Measurements from ENCODE around the gene DMBX1. TPM values are rescaled to one million over a fixed set of nuclear protein-coding genes. Genes with fewer than 3 reads are reported as not detected.

Gene DMBX1
- polyA plus RNA-seq, 1 of the 3 experiments (the other 2 are of a cell fraction), result not detected

- ChIA-PET POLR2A (interaction anchor here (0.9 kb wide), 1 partner anchor 10 kb away, joined by 4 read pairs; no protein-coding TSS in a partner anchor), CTCF (interaction anchor here (1.0 to 5.9 kb wide), 7 partner anchors 10 to 75 kb away, joined by 3 to 38 read pairs (median 6); no protein-coding TSS in a partner anchor)
- Histone ChIP-seq H3K4me1 (ENCODE audit: control insufficient read depth in 1 of 2, insufficient read depth in 2 of 2, low read depth in 1 of 2, low read length in 1 of 2) (peaks cover 12 to 29% of the 10 kb centered on the region in 2 experiments; a peak in 3 of 4 replicates), H3K4me2 (no peak overlapping the region), H3K9me2 (no peaks in the 10 kb centered on the region), H4K20me1 (ENCODE audit: insufficient read depth) (no peaks in the 10 kb centered on the region), H3K27ac (ENCODE audit: low read depth in 2 of 2, low read length in 1 of 2) (no peak overlapping the region), H2AFZ (ENCODE audit: low read depth) (no peak overlapping the region), H3F3A (replicated peaks; ENCODE audit: insufficient read depth) (peaks cover 19% of the 10 kb centered on the region), H3K36me3 (replicated peaks in 1 of 2; ENCODE audit: control insufficient read depth in 1 of 2, insufficient read depth in 2 of 2, low read length in 1 of 2) (no peaks in the 10 kb centered on the region), H3K27me3 (ENCODE audit: insufficient read depth) (no peaks in the 10 kb centered on the region), H3K9me3 (no peaks in the 10 kb centered on the region), H3K79me2 (ENCODE audit: insufficient read depth) (no peaks in the 10 kb centered on the region), H3K9ac (no peak overlapping the region), H3K4me3 (ENCODE audit: low read depth in 2 of 2, low read length in 1 of 2) (no peak overlapping the region)
- WGBS (ENCODE audit: low lambda C conversion rate), result 70% methylated on average over 8 of the region's 10 CpGs
- no peak for TF ChIP-seq ELF1 (IDR thresholded peaks at IDR 0.05)
- TF ChIP-seq, protein P1, sequence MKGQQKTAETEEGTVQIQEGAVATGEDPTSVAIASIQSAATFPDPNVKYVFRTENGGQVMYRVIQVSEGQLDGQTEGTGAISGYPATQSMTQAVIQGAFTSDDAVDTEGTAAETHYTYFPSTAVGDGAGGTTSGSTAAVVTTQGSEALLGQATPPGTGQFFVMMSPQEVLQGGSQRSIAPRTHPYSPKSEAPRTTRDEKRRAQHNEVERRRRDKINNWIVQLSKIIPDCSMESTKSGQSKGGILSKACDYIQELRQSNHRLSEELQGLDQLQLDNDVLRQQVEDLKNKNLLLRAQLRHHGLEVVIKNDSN (IDR thresholded peaks at IDR 0.05; ENCODE audit: borderline replicate concordance, low read depth), result no peak
- DNase-seq, result no peak
Measured at GRCh38 chr1:46517010-46517600, 27.5 kb downstream of the DMBX1 start.

GRCh38 chr1:46517932-46518498 lies 28.4 kb downstream of the DMBX1 start:
- 97% methylated on average over 4 of the region's 4 CpGs for WGBS (ENCODE audit: low lambda C conversion rate)
- no peak for TF ChIP-seq NFIC (IDR thresholded peaks at IDR 0.05; ENCODE audit: borderline replicate concordance)
- TF ChIP-seq TAF1 (IDR thresholded peaks at IDR 0.05; ENCODE audit: borderline replicate concordance, low read depth, low read length), result no peak
- TF ChIP-seq, protein P2, sequence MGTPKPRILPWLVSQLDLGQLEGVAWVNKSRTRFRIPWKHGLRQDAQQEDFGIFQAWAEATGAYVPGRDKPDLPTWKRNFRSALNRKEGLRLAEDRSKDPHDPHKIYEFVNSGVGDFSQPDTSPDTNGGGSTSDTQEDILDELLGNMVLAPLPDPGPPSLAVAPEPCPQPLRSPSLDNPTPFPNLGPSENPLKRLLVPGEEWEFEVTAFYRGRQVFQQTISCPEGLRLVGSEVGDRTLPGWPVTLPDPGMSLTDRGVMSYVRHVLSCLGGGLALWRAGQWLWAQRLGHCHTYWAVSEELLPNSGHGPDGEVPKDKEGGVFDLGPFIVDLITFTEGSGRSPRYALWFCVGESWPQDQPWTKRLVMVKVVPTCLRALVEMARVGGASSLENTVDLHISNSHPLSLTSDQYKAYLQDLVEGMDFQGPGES (IDR thresholded peaks at IDR 0.05; ENCODE audit: low read depth, low read length), result no peak
- no peak for TF ChIP-seq SIN3A (IDR thresholded peaks at IDR 0.05; ENCODE audit: borderline replicate concordance, low read depth, low read length)
- TF ChIP-seq EZH2phosphoT487 (IDR thresholded peaks at IDR 0.05; ENCODE audit: borderline replicate concordance, low read depth), result no peak
- TF ChIP-seq FOXM1 (IDR thresholded peaks at IDR 0.05; ENCODE audit: low read depth), result no peak
- TF ChIP-seq, protein P1 (IDR thresholded peaks at IDR 0.05; ENCODE audit: borderline replicate concordance, low read depth), result no peak

More at GRCh38 chr1:46517932-46518498, 28.4 kb downstream of the DMBX1 start:
- Histone ChIP-seq H3F3A (replicated peaks; ENCODE audit: insufficient read depth) (peaks cover 27% of the 10 kb centered on the region), H2AFZ (ENCODE audit: low read depth) (no peak overlapping the region), H3K9me3 (no peaks in the 10 kb centered on the region), H3K9me2 (no peaks in the 10 kb centered on the region), H3K4me3 (ENCODE audit: low read depth in 2 of 2, low read length in 1 of 2) (no peak overlapping the region), H3K36me3 (replicated peaks in 1 of 2; ENCODE audit: control insufficient read depth in 1 of 2, insufficient read depth in 2 of 2, low read length in 1 of 2) (no peaks in the 10 kb centered on the region), H3K27me3 (ENCODE audit: insufficient read depth) (no peaks in the 10 kb centered on the region), H4K20me1 (ENCODE audit: insufficient read depth) (no peaks in the 10 kb centered on the region), H3K4me1 (ENCODE audit: control insufficient read depth in 1 of 2, insufficient read depth in 2 of 2, low read depth in 1 of 2, low read length in 1 of 2) (peaks cover 12 to 38% of the 10 kb centered on the region in 2 experiments; a peak in 3 of 4 replicates), H3K79me2 (ENCODE audit: insufficient read depth) (no peaks in the 10 kb centered on the region), H3K9ac (no peak overlapping the region), H3K27ac (ENCODE audit: low read depth in 2 of 2, low read length in 1 of 2) (no peak overlapping the region), H3K4me2 (no peak overlapping the region)
- CTCF ChIA-PET, result interaction anchor here (1.0 to 5.9 kb wide), 8 partner anchors 10 to 76 kb away, joined by 3 to 38 read pairs (median 7); no protein-coding TSS in a partner anchor
- DNase-seq, result no peak
- POLR2A ChIA-PET, result interaction anchor here (0.6 kb wide), 1 partner anchor 57 kb away, joined by 4 read pairs; no protein-coding TSS in a partner anchor
